GM21367 (cell line): ENCODE data around the gene CNN2.

Experiments used
- ATAC-seq: cut with Tn5 transposase; IDR thresholded peaks from one replicate; pipeline ENCODE4 v1.9.1; 2021; ENCODE audit not compliant: unreplicated experiment

Gene CNN2

DNA sequence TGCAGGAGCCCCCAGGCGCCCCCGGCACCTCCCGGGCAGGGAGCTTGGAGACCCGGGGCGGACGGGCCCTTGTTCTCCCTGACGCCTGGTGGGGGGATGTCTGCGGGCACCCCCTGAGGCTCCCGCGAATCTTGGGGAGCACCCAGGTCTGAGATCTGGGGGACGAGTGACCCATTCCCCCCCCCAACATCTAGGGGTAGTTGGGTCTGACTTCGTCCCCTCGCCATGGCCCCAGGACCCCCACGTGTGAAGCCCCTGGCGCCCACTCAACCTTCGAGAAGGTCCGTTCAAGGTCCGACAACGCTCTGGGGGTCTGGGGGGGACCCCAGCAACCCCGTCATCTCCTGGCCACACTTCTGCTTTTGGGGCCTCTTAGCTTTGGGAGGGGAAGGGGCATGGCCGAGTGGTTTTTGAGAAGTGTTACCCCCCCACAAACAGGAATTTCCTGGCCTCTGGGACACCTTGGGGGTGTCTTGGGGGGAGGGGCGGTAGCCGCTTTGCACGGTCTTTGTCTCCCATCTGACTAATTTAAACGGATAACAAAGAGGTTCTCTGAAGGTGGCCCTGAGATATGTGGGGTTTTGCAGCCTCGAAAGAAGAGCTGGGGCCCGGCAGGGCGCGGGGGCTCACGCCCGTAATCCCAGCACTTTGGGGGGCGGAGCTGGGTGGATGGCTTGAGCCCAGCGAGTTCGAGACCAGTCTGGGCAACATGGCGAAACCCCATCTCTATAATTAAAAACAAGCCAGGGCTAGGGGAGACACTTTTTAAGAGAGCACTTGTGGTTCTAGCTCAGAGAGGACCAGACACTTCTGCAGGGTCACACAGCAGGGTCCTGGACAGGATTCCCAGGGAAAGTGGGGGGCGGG is 608 bp downstream of the CNN2 start:
- no peak for ATAC-seq

DNA sequence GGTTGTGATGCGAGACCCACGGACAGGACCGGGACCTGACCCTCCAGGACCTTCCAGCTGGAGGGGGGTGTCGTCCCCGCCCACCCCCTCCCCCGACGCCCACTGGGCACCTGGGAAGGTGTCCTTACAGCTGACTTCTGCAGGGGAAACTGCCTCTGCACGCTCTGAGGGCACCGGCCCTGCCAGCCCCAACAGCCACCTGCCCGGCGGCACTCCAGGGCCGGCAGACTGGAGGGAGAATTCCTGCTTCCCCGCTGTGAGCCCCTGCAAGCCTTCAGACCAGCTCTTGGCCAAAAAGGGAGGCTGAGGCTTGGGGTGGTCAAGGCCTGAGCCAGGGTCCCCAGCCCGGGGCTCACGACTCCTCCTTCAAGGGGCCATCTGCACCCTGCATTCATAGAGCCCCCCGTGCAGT is 1.2 kb downstream of the CNN2 start:
- ATAC-seq: no peak

DNA sequence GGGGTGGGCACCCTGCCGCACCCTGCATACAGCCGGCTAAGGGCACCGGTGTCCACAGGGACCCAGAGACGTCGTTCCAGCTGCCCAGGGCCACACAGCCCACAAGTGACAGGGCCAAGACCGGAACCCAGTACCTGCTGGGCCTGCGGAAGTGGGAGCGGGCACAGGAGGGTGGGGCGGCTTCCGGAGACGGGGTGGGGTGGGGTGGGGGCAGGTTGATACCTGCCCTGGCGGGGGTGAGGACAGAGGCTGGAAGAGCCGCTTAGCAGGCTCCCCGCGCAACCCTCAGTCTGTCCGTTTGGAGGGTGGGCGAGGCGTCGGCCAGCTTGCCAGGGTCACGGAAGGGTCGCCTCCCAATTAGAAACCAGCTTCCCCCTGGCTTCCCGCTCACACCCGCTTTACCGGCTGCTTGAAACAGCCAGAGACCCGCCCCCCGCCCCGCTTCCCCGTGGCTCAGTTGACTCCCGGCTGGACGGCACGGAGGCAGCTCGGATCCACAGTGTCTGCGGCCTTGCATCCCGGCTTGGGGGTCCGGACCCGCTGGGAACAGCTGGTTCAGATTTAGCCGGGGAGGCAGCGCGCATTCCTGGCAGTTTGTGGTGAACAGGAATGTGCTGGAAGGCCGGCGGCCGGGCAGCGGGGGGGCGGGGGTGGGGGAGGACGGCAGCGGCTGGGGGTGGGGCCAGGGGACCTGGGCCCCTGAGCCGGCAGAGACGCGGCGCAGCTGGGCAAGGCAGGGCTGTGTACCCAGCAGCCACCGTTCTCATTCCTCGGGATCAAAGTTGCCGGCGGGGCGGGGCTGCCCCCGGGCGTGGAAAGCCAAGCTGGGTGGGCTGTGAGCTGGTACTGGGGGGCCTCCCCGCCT is 1.9 kb downstream of the CNN2 start:
- ATAC-seq: no peak

DNA sequence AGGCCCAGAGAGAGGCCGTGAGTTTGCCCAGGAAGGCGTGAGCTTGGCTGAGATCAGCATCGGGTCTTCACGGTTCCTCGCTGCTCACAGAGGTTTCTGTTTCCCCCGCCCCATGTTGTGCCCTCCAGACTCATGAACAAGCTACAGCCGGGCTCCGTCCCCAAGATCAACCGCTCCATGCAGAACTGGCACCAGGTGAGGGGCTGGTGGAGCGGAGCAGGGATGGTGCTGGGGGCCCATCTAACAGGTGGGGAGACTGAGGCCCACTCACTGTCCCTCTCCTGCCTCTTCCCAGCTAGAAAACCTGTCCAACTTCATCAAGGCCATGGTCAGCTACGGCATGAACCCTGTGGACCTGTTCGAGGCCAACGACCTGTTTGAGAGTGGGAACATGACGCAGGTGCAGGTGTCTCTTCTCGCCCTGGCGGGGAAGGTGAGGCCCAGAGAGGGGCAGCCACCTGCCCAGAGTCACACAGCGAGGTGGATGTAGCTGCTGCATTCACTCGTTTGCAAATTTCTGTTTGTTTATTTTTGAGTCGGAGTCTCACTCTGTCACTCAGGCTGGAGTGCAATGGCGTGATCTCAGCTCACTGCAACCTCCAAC is 6.0 kb downstream of the CNN2 start:
- no peak for ATAC-seq

DNA sequence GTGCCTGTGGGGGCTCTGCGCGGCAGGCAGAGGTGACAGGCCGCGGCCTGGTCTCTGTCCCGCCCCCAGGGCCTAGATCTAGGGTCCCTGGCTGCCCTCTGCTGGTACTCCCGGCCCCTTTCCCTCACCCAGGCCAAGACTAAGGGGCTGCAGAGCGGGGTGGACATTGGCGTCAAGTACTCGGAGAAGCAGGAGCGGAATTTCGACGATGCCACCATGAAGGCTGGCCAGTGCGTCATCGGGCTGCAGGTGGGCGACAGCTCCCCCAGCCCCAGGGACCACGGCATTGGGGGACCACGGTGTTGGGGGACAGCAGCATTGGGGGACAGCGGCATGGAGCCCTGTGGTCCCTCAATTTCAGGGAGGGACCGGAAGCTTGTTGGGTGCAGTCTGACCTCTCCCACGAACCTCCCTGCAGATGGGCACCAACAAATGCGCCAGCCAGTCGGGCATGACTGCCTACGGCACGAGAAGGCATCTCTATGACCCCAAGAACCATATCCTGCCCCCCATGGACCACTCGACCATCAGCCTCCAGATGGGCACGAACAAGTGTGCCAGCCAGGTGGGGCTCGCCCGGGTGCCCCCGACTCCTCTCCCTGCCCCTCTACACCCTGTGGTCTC is 9.7 kb downstream of the CNN2 start:
- no peak for ATAC-seq

DNA sequence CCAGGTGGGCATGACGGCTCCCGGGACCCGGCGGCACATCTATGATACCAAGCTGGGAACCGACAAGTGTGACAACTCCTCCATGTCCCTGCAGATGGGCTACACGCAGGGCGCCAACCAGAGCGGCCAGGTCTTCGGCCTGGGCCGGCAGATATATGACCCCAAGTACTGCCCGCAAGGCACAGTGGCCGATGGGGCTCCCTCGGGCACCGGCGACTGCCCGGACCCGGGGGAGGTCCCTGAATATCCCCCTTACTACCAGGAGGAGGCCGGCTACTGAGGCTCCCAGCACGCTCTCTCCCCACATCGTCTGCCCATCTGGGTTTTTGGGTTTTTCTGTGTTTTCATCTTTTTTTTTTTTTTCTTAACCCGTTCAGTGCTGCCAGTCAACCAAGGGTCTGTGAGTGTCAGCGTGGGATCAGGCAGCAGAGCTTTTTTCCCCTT is 11.2 kb downstream of the CNN2 start:
- ATAC-seq: no peak

DNA sequence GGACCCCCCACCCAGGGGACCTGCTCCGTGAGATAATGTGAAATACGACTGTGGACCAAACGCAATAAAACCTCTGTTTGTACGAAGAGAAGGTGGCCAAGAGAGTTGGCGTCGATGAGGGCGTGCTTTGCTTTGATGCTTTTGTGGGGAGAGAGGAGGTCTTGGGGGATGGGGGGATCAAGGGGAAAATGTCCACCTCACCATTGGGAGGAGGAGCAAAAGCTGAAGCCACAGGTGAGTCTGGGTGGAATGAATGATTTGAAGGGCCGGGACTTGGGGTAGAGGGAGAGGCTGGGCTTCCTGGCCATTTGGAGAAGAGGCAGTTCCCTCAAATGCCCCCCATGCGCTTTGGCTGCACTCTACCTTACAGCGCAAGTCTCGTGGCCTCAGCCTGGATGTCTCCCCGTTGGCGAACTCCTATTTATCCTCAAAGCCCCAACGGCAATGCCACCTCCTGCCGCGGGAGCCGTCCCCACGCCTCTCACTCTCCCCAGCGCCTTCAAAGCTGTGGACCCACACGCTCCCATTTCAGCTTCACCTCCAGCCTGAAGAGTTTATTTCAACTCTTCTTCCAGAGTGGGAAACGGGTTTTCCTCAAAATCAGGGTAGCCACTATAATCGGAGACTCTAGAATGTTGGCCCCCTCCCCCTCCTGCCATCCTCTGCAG is 12.7 kb downstream of the CNN2 start:
- ATAC-seq: no peak

DNA sequence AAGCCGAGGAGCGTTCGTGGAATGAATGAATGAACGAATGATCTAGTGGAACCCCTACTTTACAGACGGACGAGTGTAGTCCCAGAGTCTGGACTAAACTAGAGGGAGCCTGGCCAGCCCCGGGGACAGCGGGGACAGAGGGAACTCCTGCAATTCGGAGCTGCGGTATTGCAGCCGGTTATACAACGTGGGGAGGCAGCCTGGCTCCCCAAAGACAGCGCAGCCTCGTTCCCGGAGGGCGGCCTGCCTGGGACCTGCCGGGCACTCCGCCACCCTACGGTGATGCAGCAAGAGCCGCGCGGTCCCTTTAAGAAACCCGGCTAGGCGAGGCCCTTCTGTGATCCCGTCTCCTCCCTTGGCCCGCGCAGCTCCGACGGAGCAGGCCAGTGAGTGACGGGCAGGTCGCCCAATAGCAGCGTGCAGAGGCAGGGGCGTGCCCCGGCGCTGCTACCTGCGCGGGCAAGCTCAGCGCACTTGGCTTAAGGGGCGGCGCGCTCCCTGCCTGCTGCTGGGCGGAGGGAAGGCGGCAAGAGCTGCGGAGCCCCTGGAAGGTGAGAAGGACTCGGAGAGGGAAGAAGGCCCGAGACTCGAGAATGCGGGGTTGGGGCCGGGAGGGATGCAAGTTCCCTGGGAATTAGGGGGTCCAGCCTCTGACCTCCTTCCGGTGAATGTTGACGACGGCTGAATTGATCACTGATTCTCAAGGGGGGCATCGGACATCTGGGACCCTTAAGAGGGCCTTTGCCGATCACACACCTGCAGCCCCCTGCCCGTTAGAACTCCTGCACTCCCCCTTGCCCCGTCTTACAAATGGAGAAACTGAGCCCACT is 13.5 kb downstream of the CNN2 start, which contains the start of gene ABCA7:
Gene ABCA7, plus strand, starts transcription at position 462 of the 830 bp plus-strand sequence. CDS start 1,255 bp downstream, outside the sequence.
- ATAC-seq: peak; percentile 59

DNA sequence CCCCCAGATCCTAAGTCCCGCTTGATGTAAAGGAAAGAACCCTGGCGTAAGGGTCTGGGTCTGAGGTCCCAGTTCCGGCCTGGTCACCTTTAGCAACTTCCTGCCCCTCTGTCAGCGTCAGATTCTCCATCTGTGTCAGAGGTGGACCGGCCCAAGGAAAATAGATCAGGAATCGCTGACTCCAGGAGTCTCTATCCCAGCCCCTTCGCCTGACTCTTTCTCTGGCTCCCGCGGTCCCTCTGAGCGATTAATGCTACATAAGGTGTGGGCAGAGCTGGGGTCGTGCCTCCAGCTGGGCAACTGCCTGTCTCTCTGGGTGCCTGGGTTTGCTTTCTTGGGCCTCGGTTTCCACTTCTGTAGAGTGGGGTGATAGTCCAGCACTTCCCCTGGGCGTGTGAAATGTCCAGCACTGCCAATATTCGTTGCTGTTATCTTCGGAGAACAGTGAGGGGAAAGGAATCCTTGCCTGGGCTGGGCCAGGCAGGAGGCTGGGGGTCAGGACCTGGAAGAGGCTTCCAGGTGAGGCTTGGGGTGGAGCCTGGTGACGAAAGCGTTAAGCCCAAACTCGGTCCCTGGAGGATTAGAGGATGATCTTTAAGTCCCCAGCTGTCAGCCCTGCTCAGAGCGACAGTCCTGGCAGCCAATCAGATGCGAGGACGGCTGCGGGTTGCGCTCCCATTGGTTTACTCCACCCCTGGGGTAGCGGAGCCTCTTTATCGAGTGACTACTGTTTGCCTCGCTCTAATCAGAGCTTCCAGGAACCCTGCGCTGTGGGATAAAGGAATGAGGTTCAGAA is 14.3 kb downstream of the CNN2 start:
- ATAC-seq: no peak

DNA sequence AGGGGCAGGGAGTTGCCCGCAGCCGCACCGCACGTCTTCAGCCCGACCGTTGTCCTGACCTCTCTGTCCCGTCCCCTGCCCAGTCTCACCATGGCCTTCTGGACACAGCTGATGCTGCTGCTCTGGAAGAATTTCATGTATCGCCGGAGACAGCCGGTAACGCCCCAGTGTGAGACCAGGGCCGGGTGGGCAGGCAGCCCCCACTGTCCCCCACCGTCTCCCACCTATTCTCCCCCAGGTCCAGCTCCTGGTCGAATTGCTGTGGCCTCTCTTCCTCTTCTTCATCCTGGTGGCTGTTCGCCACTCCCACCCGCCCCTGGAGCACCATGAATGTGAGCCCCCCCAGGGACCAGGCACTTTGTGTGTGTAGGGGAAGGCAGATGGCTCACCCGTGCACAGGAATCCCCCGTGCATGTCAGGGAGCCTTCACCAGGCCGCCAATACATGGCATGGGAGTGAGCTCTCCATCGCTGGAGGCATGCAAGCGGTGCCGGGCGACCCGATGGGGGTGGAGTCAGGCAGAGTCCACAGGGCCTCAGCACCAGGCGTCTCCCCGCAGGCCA is 14.9 kb downstream of the CNN2 start:
- ATAC-seq: no peak

DNA sequence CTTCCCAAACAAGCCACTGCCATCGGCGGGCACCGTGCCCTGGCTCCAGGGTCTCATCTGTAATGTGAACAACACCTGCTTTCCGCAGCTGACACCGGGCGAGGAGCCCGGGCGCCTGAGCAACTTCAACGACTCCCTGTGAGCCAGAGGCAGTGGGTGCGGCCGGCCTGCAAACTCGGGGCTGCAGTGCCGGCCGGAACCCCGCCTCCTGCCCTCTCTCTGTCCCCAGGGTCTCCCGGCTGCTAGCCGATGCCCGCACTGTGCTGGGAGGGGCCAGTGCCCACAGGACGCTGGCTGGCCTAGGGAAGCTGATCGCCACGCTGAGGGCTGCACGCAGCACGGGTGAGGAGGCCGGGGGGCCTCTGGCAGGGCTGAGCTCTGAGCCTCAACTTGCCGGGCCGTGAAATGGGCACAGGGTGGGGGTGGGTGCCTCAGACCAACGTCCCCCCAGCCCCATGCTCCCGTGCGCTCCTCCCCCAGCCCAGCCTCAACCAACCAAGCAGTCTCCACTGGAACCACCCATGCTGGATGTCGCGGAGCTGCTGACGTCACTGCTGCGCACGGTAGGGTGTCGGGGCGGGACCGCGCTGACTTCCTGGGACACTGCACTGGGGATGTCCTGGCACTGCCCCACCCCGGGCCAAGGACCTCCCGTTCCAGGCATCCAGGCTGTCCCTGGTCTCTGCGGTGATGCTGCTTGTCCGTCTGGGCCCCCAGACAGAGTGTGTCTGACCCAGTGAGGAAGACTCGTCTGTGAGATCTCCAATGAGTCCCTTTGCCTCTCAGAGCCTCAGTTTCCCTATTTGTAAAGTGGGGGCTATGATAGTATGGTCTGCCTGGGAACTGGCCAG is 15.7 kb downstream of the CNN2 start:
- ATAC-seq: no peak

DNA sequence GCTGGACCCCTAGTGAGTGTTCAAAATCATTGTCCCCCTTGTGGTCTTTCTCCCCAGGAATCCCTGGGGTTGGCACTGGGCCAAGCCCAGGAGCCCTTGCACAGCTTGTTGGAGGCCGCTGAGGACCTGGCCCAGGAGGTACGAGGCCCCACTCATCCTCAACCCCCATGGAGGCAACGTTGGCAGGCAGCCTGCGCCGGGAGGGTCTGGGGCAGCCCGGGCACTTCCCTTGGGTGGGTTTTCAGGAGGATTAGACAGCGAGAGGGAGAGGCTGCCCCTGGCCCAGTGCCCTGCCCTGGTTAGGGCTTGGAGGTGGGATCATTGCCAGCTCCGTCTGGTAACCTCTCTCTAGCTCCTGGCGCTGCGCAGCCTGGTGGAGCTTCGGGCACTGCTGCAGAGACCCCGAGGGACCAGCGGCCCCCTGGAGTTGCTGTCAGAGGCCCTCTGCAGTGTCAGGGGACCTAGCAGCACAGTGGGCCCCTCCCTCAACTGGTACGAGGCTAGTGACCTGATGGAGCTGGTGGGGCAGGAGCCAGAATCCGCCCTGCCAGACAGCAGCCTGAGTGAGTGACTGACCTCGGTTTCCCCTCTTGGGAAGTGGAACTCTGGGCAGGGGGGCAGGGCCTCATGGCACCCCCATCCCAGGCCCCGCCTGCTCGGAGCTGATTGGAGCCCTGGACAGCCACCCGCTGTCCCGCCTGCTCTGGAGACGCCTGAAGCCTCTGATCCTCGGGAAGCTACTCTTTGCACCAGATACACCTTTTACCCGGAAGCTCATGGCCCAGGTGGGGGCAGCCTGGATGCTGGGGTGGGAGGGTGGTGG is 16.5 kb downstream of the CNN2 start:
- ATAC-seq: no peak

DNA sequence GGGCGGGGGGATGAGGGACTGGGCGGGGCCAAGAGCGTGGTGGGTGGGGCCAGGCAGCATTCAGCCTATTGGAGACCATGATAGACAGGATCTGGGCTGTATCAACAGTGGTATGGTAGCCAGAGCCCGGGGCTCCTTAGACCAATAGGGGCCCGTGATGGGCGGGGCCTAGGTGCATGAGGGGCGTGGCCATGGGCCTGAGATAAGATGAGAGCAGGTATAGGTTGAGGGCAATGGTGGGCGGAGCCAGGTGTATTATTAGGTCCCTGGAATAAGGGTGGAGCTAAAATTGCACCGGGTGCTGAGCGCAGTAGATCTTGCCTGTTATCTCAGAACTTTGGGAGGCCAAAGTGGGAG is 18.8 kb downstream of the CNN2 start:
- no peak for ATAC-seq

DNA sequence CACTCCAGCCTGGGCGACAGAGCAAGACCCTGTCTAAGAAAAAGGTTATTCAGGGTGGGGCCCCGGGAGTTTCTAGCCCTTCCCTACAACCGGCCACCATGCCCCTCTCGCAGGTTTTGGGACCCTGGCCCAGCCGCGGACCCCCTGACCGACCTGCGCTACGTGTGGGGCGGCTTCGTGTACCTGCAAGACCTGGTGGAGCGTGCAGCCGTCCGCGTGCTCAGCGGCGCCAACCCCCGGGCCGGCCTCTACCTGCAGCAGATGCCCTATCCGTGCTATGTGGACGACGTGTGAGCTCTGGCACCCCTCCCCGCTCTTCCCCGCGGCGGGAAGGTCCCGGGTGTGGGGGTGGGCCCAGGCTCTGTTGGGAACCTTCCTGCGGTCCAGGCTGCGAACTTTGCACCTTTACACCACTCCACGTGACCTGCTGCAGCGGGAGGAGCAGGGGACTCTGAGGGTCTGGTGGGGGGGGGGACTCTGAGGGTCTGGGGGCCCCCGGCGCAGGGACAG is 19.8 kb downstream of the CNN2 start:
- ATAC-seq: no peak

DNA sequence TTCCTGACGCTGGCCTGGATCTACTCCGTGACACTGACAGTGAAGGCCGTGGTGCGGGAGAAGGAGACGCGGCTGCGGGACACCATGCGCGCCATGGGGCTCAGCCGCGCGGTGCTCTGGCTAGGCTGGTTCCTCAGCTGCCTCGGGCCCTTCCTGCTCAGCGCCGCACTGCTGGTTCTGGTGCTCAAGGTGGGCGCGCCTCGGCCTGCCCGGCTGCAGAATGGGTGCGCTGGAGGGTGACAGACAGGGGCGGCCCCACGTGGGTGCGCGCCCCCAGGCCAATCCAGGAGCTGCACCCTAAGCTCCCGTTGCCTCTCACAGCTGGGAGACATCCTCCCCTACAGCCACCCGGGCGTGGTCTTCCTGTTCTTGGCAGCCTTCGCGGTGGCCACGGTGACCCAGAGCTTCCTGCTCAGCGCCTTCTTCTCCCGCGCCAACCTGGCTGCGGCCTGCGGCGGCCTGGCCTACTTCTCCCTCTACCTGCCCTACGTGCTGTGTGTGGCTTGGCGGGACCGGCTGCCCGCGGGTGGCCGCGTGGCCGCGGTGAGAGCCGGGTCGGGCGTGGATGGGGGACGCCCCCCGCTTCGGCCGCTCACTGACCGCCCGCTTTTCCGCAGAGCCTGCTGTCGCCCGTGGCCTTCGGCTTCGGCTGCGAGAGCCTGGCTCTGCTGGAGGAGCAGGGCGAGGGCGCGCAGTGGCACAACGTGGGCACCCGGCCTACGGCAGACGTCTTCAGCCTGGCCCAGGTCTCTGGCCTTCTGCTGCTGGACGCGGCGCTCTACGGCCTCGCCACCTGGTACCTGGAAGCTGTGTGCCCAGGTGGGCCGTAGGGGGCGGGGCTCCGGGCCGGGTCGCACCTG is 20.7 kb downstream of the CNN2 start:
- no peak for ATAC-seq

DNA sequence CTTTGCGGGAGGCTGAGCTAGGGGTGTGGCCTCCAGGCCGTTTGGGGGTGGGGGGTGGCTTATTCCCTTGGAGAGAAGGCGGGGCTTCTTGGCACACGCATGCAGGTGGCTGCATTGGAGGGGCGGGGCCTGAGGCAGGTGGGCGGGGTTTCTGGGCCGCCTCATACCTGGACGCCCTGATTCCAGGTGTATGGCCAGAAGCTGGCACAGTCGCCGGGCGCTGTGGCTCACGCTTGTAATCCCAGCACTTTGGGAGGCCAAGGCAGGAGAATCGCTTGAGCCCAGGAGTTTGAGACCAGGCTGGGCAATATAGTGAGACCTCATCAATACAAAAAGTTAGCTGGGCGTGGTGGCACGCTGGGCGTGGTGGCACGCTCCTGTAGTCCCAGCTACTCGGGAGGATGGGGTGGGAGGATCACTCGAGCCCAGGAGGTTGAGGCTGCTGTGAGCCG is 21.3 kb downstream of the CNN2 start:
- no peak for ATAC-seq
